ENCODE results near the gene OSCP1. TPM values are rescaled to one million over a fixed set of nuclear protein-coding genes. Genes with fewer than 3 reads are reported as not detected.

Gene OSCP1
- total RNA-seq, 1 donor: 8.7 TPM

DNA sequence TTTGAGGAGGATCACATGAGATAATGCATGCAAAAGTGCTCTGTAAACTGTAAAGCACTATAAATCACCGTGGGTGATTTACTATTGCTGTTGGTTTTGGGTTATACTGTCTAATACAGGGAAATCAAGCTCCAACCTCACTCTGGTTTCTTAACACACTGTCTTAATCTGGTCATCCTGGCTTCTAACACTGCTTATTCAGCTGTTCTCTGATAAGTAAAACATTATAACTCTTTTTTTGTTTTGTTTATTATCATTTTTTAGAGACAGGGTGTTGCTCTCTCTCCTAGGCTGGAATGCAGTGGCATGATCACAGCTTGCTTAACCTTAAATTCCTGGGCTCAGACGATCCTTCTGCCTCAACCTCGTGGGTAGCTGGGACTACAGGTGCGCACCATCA, 30.7 kb downstream of the OSCP1 start:
- no peak overlapping the region for H3K4me3 ChIP-seq (ENCODE audit: low read depth, low read length)
- peak; percentile 68 for DNase-seq (ENCODE audit: low read depth)

DNA sequence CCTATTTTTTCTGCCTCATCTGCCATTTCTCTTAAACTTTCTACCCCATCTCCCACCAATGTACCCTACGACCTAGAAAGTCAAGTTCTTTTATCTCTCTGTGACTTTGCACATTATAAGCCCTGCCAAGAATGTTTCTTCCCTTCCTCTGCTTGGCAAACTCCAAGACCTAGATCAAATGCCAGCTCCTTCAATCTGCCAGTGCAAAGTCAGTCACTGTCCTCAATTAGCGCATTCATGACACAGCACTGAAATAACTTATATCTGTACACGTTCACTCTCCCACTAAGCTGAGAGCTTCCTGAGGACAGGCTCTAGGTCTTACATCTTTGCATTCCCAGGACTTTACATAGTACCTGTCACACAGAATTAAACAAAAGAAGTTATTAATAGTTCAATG, 31.1 kb downstream of the OSCP1 start:
- TF ChIP-seq, protein P1, sequence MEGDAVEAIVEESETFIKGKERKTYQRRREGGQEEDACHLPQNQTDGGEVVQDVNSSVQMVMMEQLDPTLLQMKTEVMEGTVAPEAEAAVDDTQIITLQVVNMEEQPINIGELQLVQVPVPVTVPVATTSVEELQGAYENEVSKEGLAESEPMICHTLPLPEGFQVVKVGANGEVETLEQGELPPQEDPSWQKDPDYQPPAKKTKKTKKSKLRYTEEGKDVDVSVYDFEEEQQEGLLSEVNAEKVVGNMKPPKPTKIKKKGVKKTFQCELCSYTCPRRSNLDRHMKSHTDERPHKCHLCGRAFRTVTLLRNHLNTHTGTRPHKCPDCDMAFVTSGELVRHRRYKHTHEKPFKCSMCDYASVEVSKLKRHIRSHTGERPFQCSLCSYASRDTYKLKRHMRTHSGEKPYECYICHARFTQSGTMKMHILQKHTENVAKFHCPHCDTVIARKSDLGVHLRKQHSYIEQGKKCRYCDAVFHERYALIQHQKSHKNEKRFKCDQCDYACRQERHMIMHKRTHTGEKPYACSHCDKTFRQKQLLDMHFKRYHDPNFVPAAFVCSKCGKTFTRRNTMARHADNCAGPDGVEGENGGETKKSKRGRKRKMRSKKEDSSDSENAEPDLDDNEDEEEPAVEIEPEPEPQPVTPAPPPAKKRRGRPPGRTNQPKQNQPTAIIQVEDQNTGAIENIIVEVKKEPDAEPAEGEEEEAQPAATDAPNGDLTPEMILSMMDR (IDR thresholded peaks at IDR 0.05; ENCODE audit: insufficient read depth, low read length): no peak
- H3K4me3 ChIP-seq (ENCODE audit: low read depth, low read length): no peak overlapping the region
- no peak for DNase-seq (ENCODE audit: low read depth)

More for the DNA sequence above, 30.7 kb downstream of the OSCP1 start:
- TF ChIP-seq, protein P1 (IDR thresholded peaks at IDR 0.05; ENCODE audit: insufficient read depth, low read length): no peak

DNA sequence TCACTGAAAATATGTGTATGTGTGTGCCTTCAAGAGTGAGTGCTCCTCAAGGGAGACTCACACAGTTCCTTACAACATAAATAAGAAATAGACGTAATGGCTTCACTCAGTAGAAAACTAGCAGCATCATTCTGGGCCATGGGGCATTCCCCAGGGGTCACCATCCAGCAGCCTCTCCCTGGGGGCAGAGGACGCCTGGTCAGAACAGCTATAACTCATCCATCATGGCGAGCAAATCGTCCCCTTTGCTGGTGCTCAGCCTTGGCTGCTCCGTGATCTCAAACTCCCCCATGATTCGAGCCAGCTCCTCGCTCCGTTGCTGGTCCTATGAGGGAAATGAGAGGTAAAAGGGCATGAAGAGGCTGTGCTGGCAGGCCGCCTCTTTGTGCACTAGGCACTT, 32.3 kb downstream of the OSCP1 start:
- no peak for DNase-seq (ENCODE audit: low read depth)
- TF ChIP-seq, protein P1 (IDR thresholded peaks at IDR 0.05; ENCODE audit: insufficient read depth, low read length): no peak
- H3K4me3 ChIP-seq (ENCODE audit: low read depth, low read length): no peak overlapping the region

DNA sequence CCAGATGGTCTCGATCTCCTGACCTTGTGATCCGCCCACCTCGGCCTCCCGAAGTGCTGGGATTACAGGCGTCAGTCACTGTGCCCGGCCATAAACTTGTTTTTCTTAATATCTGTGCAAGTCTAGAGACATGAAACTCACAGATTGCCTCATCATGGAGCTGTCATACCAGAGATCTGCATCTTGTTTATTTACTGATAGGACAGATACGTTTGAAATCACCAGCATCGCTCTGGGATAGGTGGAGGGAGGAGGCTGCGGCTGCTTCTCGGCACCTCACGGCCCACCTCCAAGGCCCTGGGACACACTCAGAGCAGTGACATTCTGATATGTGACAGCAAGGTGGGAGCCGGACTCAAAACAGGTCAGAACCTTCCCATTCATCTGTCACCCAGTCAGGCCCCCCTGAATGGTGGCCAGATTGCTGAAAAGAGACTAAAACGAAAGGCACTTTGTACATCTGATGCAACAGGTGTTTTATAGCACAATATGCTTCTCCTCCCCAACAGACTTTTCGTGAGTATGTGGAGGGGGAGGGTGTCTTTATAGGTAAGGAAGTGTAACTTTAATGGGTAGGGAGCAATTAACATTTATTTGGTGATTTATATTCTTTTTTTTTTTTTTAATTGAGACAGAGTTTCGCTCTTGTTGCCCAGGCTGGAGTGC, 34.5 kb downstream of the OSCP1 start:
- TF ChIP-seq, protein P1 (IDR thresholded peaks at IDR 0.05; ENCODE audit: insufficient read depth, low read length): no peak

DNA sequence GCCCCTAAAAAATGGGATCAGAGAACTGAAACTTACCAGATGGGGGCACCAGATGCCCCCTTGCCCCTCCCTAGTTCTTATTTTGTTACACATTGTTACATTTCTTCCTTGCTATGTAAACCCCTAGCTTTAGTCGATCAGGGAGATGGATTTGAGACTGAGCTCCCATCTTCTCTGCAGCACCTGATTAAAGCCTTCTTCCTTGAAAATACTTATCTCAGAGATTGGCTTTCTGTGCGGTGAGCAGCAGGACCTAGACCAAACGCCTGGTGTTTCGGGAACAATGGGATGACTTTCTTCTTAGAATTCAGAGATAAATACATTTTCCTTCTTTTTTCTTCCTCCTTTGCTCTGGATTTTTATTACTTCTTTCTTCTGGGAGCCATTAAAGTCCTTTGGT, 35.9 kb downstream of the OSCP1 start:
- TF ChIP-seq, protein P1 (IDR thresholded peaks at IDR 0.05; ENCODE audit: insufficient read depth, low read length): no peak
- no peak for DNase-seq (ENCODE audit: low read depth)
- no peak overlapping the region for H3K4me3 ChIP-seq (ENCODE audit: low read depth, low read length)

More for the DNA sequence above, 34.5 kb downstream of the OSCP1 start:
- DNase-seq (ENCODE audit: low read depth): no peak
- no peak overlapping the region for H3K4me3 ChIP-seq (ENCODE audit: low read depth, low read length)

DNA sequence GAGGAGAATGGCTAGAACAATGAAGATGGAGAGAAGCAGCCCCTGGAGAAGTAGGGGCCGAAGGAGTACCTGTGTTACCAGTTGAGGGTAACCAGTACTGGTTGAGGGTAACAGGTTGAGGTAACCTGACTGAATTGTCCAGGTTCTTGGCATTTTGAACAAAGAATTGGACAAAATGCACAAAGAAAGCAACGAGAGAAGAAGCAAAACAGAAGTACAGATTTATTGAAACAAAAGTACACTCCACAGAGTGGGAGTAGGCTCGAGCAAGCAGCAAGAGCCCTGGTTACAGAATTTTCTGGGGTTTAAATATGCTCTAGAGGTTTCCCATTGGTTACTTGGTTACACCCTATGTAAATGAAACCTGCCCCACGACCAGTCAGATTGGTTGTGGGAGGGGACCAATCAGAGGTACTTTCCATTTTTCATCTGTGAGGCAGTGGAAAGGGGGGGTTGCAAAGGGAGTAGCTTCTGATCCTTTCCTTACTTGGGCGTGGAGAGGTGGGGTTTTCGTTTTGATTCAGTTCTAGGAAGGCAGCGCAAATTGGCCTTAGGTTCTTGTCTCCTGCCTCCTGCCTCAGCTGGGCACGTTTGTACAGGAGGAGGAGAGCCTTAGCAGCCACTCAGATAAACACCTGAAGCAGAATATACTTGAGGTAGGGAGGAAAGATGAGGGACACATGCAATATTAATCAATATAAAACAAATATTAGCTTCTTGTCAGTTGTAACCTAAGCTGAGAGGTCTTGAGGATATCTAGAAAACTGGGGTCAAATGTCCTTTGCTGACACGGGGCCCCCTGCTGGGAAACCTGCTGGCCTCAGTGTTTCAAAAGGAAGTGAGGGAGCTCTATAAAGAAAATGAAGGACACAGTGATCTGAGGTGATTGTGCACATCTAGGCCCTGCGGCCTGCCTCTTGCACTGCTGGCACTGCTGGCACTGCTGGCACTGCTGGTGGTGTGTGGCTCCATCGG, 38.3 kb downstream of the OSCP1 start:
- DNase-seq (ENCODE audit: low read depth): peak; percentile 31
- TF ChIP-seq, protein P1 (IDR thresholded peaks at IDR 0.05; ENCODE audit: insufficient read depth, low read length): no peak
- H3K4me3 ChIP-seq (ENCODE audit: low read depth, low read length): no peak overlapping the region
